HepG2 (cell line): Measurements from ENCODE around the gene TCAP. TPM values are rescaled to one million over a fixed set of nuclear protein-coding genes. Genes with fewer than 3 reads are reported as not detected.

Source experiments
- AKAP8 ChIP-seq: sonication (generic); formaldehyde crosslinking; IDR thresholded peaks from 2 replicates; pipeline ENCODE4 v1.5.1; 2020; ENCODE audit warnings: mild to moderate bottlenecking, missing genetic modification reagents
- DMAP1 ChIP-seq: IDR thresholded peaks from 2 replicates; pipeline ENCODE4 v1.6.1; 2016
- EZH2 ChIP-seq: conservative IDR thresholded peaks from 2 replicates; pipeline ENCODE4 v1.6.1; 2012; ENCODE audit warnings: mild to moderate bottlenecking, low read depth, low read length, moderate library complexity
- FOXK1 ChIP-seq: sonication (generic); formaldehyde crosslinking; IDR thresholded peaks from 2 replicates; pipeline ENCODE4 v1.4.0; 2020; ENCODE audit warnings: low read depth, missing genetic modification reagents, borderline replicate concordance
- MIER3 ChIP-seq: IDR thresholded peaks from 2 replicates; pipeline ENCODE4 v1.6.1; 2016; ENCODE audit warnings: missing compliant biosample characterization, borderline replicate concordance
- MTF1 ChIP-seq: sonication (generic); formaldehyde crosslinking; IDR thresholded peaks from 2 replicates; pipeline ENCODE4 v1.5.0; 2020; ENCODE audit warnings: missing genetic modification reagents
- ONECUT2 ChIP-seq: sonication (generic); formaldehyde crosslinking; IDR thresholded peaks from 2 replicates; pipeline ENCODE4 v1.4.0; 2020; ENCODE audit warnings: missing genetic modification reagents
- POLR2AphosphoS5 ChIP-seq: IDR thresholded peaks from 2 replicates; pipeline ENCODE4 v1.6.1; 2012; ENCODE audit warnings: low read depth, low read length
- REPIN1 ChIP-seq: sonication (generic); formaldehyde crosslinking; IDR thresholded peaks from 2 replicates; pipeline ENCODE4 v1.8.0; 2022; ENCODE audit warnings: missing genetic modification reagents, low read depth, mild to moderate bottlenecking, borderline replicate concordance
- SKI ChIP-seq: fragments of 450-650 bp; IDR thresholded peaks from one replicate; pipeline ENCODE4 v1.6.1; 2018; ENCODE audit warnings: mild to moderate bottlenecking; ENCODE audit not compliant: partially characterized antibody
- SP1 ChIP-seq, 2 experiments: fragments of 450-650 bp in 1 of 2; sonication (generic) in 1 of 2; formaldehyde crosslinking in 1 of 2; IDR thresholded peaks; 2 replicates each; pipeline versions ENCODE4 v1.4.0 to v1.6.1; 2016 to 2020; ENCODE audit warnings: missing genetic modification reagents in 1 of 2
- TEAD2 ChIP-seq: sonication (generic); formaldehyde crosslinking; IDR thresholded peaks from 2 replicates; pipeline ENCODE4 v1.9.0; 2021; ENCODE audit warnings: missing genetic modification reagents
- XRCC5 ChIP-seq: fragments of 200-400 bp; formaldehyde crosslinking; optimal IDR thresholded peaks from 2 replicates; pipeline ENCODE3; 2017; ENCODE audit warnings: mild to moderate bottlenecking, low read length
- ZBTB20 ChIP-seq: sonication (generic); formaldehyde crosslinking; IDR thresholded peaks from 2 replicates; pipeline ENCODE4 v1.8.1; 2023; ENCODE audit warnings: missing genetic modification reagents, low read depth, mild to moderate bottlenecking, borderline replicate concordance
- ZBTB7B ChIP-seq: sonication (generic); formaldehyde crosslinking; IDR thresholded peaks from 2 replicates; pipeline ENCODE4 v1.4.0; 2020; ENCODE audit warnings: missing genetic modification reagents
- ZFYVE20 ChIP-seq: sonication (generic); formaldehyde crosslinking; IDR thresholded peaks from 2 replicates; pipeline ENCODE4 v1.8.0; 2023; ENCODE audit warnings: low read depth, mild to moderate bottlenecking, moderate library complexity, missing genetic modification reagents, borderline replicate concordance
- ZNF569 ChIP-seq: sonication (generic); formaldehyde crosslinking; IDR thresholded peaks from 2 replicates; pipeline ENCODE4 v1.5.0; 2020; ENCODE audit warnings: mild to moderate bottlenecking, missing genetic modification reagents, moderate library complexity, borderline replicate concordance
- polyA plus RNA-seq, 8 experiments: library from polyadenylated mRNA; depleted of rRNA in 3 of 8; stranded (reverse) in 7 of 8; unstranded in 1 of 8; fragments of >200 nt; fragmentation: Illumina TruSeq in 4 of 8; extraction: Trizol in 4 of 8; gene quantifications; 2 replicates each; pipeline versions ENCODE4 v1.2.1 to v1.2.3, GENCODE V29; 2011 to 2016; ENCODE audit warnings: low read depth in 4 of 8, missing spikeins in 1 of 8, mixed read lengths in 1 of 8; ENCODE audit not compliant: insufficient read depth in 1 of 8
- total RNA-seq, 5 experiments: library from RNA; depleted of rRNA; stranded (reverse); fragments of >200 nt; fragmentation: Illumina TruSeq; extraction: Trizol; gene quantifications; 2 replicates each; pipeline ENCODE4 v1.2.3, GENCODE V29; 2016; ENCODE audit warnings: low read depth in 1 of 5
- TF ChIP-seq, protein P1 (sequence below): sonication (generic); formaldehyde crosslinking; IDR thresholded peaks from 2 replicates; pipeline ENCODE4 v1.8.1; 2023; ENCODE audit warnings: mild to moderate bottlenecking, missing genetic modification reagents
- TF ChIP-seq, protein P2 (sequence below): sonication (generic); formaldehyde crosslinking; IDR thresholded peaks from 2 replicates; pipeline ENCODE4 v1.8.0; 2022; ENCODE audit warnings: mild to moderate bottlenecking, missing genetic modification reagents, moderate library complexity
- TF ChIP-seq, protein P3 (sequence below): sonication (generic); formaldehyde crosslinking; IDR thresholded peaks from 2 replicates; pipeline ENCODE4 v1.5.1; 2020; ENCODE audit warnings: mild to moderate bottlenecking, missing genetic modification reagents, moderate library complexity
- TF ChIP-seq, protein P4 (sequence below): sonication (generic); formaldehyde crosslinking; IDR thresholded peaks from 2 replicates; pipeline ENCODE4 v1.5.1; 2020; ENCODE audit warnings: mild to moderate bottlenecking, moderate library complexity, missing genetic modification reagents

Gene TCAP
- total and polyA plus RNA-seq, 2 of the 13 experiments (the other 11 are each of a cell fraction or from before 2014, with no cell fraction given) = 0.24 to 0.65 TPM

DNA sequence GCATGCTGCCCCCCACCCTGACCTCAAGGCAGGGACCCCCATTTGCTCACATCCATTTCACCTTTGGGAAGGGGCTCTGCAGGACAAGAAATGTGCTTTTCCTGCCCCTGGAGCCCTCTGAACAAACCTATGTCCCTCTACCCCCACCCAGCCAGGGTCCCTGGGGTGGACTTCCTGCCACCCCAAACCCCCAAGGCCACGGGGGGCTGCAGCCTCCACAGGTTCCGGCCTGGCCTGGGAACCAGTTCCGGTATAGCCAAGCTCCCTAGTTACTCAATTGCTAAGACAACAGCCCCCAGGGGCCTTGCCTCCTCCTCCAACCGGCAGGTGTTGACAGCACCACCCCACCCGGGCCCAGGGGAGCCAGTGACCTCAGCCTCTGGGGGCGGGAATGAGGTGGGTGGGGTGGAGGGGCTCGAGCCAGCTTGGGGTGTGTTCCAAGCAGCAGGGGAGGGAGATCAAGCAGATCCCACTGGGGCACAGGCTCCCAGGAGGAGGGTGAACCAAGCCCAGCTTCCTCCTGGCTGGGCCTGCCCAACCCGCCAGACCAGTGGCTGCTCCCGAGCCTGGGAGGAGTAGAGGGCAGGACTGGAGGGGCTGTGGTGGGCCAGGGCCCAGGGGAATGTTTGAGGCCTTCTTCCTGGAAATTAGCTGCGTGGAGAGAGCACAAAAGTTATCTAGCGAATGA lies 9.7 kb downstream of the TCAP start (continued):
- TF ChIP-seq, protein P1, sequence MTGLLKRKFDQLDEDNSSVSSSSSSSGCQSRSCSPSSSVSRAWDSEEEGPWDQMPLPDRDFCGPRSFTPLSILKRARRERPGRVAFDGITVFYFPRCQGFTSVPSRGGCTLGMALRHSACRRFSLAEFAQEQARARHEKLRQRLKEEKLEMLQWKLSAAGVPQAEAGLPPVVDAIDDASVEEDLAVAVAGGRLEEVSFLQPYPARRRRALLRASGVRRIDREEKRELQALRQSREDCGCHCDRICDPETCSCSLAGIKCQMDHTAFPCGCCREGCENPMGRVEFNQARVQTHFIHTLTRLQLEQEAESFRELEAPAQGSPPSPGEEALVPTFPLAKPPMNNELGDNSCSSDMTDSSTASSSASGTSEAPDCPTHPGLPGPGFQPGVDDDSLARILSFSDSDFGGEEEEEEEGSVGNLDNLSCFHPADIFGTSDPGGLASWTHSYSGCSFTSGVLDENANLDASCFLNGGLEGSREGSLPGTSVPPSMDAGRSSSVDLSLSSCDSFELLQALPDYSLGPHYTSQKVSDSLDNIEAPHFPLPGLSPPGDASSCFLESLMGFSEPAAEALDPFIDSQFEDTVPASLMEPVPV (CRISPR knock-in tag) = peak; percentile 86
- peak; percentile 64; the same call in 1 of the 2 replicates for TF ChIP-seq FOXK1 (CRISPR knock-in tag)
- TF ChIP-seq SKI = no peak
- TF ChIP-seq XRCC5 = peak; percentile 13
- peak; percentile 39; the same call in 1 of the 2 replicates for TF ChIP-seq MIER3 (CRISPR knock-in tag)
- no peak for TF ChIP-seq ONECUT2 (CRISPR knock-in tag)
- TF ChIP-seq POLR2AphosphoS5 = peak; percentile 44; the same call in 1 of the 2 replicates
- no peak for TF ChIP-seq MTF1 (CRISPR knock-in tag)
- TF ChIP-seq SP1 (IDR thresholded peaks at IDR 0.05) = no peak
- no peak; the same call in 1 of the 2 replicates for TF ChIP-seq SP1 (CRISPR knock-in tag; IDR thresholded peaks at IDR 0.05)
- TF ChIP-seq, protein P2, sequence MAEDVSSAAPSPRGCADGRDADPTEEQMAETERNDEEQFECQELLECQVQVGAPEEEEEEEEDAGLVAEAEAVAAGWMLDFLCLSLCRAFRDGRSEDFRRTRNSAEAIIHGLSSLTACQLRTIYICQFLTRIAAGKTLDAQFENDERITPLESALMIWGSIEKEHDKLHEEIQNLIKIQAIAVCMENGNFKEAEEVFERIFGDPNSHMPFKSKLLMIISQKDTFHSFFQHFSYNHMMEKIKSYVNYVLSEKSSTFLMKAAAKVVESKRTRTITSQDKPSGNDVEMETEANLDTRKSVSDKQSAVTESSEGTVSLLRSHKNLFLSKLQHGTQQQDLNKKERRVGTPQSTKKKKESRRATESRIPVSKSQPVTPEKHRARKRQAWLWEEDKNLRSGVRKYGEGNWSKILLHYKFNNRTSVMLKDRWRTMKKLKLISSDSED (CRISPR knock-in tag) = no peak
- no peak for TF ChIP-seq TEAD2
- peak; percentile 96 for TF ChIP-seq ZBTB7B (CRISPR knock-in tag)
- 0 out of 2 replicates have a peak, but pooled peaks have one; percentile 30 for TF ChIP-seq ZBTB20 (CRISPR knock-in tag)
- TF ChIP-seq REPIN1 (CRISPR knock-in tag) = 0 out of 2 replicates have a peak, but pooled peaks have one; percentile 44
- TF ChIP-seq, protein P3, sequence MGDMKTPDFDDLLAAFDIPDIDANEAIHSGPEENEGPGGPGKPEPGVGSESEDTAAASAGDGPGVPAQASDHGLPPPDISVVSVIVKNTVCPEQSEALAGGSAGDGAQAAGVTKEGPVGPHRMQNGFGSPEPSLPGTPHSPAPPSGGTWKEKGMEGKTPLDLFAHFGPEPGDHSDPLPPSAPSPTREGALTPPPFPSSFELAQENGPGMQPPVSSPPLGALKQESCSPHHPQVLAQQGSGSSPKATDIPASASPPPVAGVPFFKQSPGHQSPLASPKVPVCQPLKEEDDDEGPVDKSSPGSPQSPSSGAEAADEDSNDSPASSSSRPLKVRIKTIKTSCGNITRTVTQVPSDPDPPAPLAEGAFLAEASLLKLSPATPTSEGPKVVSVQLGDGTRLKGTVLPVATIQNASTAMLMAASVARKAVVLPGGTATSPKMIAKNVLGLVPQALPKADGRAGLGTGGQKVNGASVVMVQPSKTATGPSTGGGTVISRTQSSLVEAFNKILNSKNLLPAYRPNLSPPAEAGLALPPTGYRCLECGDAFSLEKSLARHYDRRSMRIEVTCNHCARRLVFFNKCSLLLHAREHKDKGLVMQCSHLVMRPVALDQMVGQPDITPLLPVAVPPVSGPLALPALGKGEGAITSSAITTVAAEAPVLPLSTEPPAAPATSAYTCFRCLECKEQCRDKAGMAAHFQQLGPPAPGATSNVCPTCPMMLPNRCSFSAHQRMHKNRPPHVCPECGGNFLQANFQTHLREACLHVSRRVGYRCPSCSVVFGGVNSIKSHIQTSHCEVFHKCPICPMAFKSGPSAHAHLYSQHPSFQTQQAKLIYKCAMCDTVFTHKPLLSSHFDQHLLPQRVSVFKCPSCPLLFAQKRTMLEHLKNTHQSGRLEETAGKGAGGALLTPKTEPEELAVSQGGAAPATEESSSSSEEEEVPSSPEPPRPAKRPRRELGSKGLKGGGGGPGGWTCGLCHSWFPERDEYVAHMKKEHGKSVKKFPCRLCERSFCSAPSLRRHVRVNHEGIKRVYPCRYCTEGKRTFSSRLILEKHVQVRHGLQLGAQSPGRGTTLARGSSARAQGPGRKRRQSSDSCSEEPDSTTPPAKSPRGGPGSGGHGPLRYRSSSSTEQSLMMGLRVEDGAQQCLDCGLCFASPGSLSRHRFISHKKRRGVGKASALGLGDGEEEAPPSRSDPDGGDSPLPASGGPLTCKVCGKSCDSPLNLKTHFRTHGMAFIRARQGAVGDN = peak; percentile 93
- TF ChIP-seq EZH2 = no peak
- TF ChIP-seq DMAP1 = no peak; the same call in 1 of the 2 replicates
- TF ChIP-seq ZNF569 (CRISPR knock-in tag) = no peak
- TF ChIP-seq, protein P4, sequence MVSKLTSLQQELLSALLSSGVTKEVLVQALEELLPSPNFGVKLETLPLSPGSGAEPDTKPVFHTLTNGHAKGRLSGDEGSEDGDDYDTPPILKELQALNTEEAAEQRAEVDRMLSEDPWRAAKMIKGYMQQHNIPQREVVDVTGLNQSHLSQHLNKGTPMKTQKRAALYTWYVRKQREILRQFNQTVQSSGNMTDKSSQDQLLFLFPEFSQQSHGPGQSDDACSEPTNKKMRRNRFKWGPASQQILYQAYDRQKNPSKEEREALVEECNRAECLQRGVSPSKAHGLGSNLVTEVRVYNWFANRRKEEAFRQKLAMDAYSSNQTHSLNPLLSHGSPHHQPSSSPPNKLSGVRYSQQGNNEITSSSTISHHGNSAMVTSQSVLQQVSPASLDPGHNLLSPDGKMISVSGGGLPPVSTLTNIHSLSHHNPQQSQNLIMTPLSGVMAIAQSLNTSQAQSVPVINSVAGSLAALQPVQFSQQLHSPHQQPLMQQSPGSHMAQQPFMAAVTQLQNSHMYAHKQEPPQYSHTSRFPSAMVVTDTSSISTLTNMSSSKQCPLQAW (CRISPR knock-in tag) = peak; percentile 91
- no peak for TF ChIP-seq AKAP8
- TF ChIP-seq ZFYVE20 = no peak
